Mesothelial cell of epicardium (in vitro differentiated cells): ENCODE data around the gene GRB10. TPM values are rescaled to one million over a fixed set of nuclear protein-coding genes. Genes with fewer than 3 reads are reported as not detected.
A peak's percentile ranks its signal among the peaks of the same experiment; 100 is the strongest.

ENCODE experiments used
- DNase-seq, 2 experiments: peaks; one replicate each; pipeline ENCODE4 v3.0.0; 2021; ENCODE audit warnings: low spot score in 2 of 2; ENCODE audit not compliant: unreplicated experiment in 2 of 2
- H3K27ac Mint-ChIP-seq: 2 replicates; pipeline ENCODE4 v1.8.0; 2021; ENCODE audit warnings: mixed read lengths
- H3K27me3 Mint-ChIP-seq: 2 replicates; pipeline ENCODE4 v1.8.0; 2021; ENCODE audit warnings: low read depth, mixed read lengths
- H3K36me3 Mint-ChIP-seq: 2 replicates; pipeline ENCODE4 v1.8.0; 2021; ENCODE audit warnings: mixed read lengths
- H3K4me1 Mint-ChIP-seq: 2 replicates; pipeline ENCODE4 v1.8.0; 2021; ENCODE audit warnings: mixed read lengths
- H3K4me3 Mint-ChIP-seq: 2 replicates; pipeline ENCODE4 v1.8.0; 2021; ENCODE audit warnings: mild to moderate bottlenecking, moderate library complexity, mixed read lengths
- H3K9me3 Mint-ChIP-seq: 2 replicates; pipeline ENCODE4 v1.8.0; 2021; ENCODE audit warnings: mixed read lengths
- CTCF ChIP-seq: fragments of 200-600 bp; sonication (generic); IDR thresholded peaks from one replicate; pipeline ENCODE4 v1.5.0; 2021; ENCODE audit warnings: antibody characterized with exemption; ENCODE audit not compliant: unreplicated experiment
- total RNA-seq: library from RNA; stranded (reverse); gene quantifications from 3 replicates; pipeline ENCODE4 v1.2.1, GENCODE V29; 2021

The GRB10 gene
- total RNA-seq, 1 donor from 2014 or later: 59.2 TPM

- Mint-ChIP-seq H3K4me1 (peaks cover 21% of the 10 kb centered on the region), H3K4me3 (peak overlapping the region; percentile 85), H3K27ac (no peak overlapping the region), H3K36me3 (peaks cover 17% of the 10 kb centered on the region), H3K27me3 (peaks cover 41% of the 10 kb centered on the region), H3K9me3 (peaks cover 10% of the 10 kb centered on the region)
- no peak for DNase-seq
- TF ChIP-seq CTCF: no peak
Observed at GRCh38 chr7:50790381-50790780, 7.7 kb upstream of the GRB10 start.

DNA sequence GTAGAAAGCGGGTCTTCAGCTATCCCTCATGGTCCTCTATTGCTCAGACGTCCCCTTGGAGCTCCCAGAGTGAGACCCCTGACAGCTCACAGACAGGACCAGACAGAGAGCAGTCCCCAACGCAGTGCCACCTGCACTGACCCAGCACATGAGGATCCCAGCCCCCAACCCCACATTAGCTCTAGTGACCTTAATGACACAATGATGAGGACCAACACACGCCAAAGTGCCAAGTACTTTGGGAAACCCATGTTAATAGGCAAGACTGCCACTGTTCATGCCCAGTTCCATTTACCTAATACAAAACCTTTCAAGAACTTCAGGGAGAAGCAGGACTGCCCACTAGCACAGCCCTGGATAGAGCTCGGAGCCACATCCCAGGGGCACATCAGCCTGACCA, 5.7 kb upstream of the GRB10 start:
- Mint-ChIP-seq H3K4me1 (peaks cover 21% of the 10 kb centered on the region), H3K27me3 (peaks cover 39% of the 10 kb centered on the region), H3K27ac (no peak overlapping the region), H3K4me3 (no peak overlapping the region), H3K9me3 (peaks cover 10% of the 10 kb centered on the region), H3K36me3 (peaks cover 21% of the 10 kb centered on the region)
- no peak for DNase-seq
- no peak for TF ChIP-seq CTCF

DNA sequence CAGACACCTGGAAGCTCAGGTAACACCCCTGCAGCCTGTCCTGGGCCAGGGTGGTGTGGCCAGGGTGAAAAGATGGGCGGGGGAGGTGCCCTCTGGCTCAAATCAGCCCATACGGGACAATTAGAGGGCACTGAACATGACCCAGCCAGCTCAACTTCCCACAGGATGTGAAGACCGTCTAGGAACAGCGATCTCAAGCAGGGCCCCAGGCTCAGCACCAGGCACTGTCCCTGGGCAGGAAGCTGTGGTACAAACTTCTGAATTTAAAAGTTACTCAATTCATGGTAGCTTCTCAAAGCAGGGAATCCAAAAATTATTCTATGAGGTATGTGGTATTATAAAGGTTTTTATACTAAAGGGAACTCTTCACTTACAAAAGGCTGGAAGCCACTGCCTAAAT, 5.1 kb upstream of the GRB10 start:
- H3K36me3 Mint-ChIP-seq: peaks cover 22% of the 10 kb centered on the region

GRCh38 chr7:50785346-50785745, 2.6 kb upstream of the GRB10 start:
- no peak overlapping the region for H3K4me3 Mint-ChIP-seq
- H3K4me1 Mint-ChIP-seq: peaks cover 11% of the 10 kb centered on the region
- peaks cover 46% of the 10 kb centered on the region for H3K27me3 Mint-ChIP-seq
- peaks cover 10% of the 10 kb centered on the region for H3K9me3 Mint-ChIP-seq
- no peak for TF ChIP-seq CTCF
- no peak for DNase-seq
- peaks cover 22% of the 10 kb centered on the region for H3K36me3 Mint-ChIP-seq
- H3K27ac Mint-ChIP-seq: no peak overlapping the region

More for the DNA sequence above, 5.1 kb upstream of the GRB10 start:
- peaks cover 25% of the 10 kb centered on the region for H3K4me1 Mint-ChIP-seq
- H3K9me3 Mint-ChIP-seq: peaks cover 10% of the 10 kb centered on the region
- no peak overlapping the region for H3K27ac Mint-ChIP-seq
- H3K27me3 Mint-ChIP-seq: peaks cover 44% of the 10 kb centered on the region
- TF ChIP-seq CTCF: no peak
- H3K4me3 Mint-ChIP-seq: no peak overlapping the region
- no peak for DNase-seq

GRCh38 chr7:50783801-50784507, 1.3 kb upstream of the GRB10 start:
- H3K27ac Mint-ChIP-seq: no peak overlapping the region
- peaks cover 19% of the 10 kb centered on the region for H3K36me3 Mint-ChIP-seq
- no peak for TF ChIP-seq CTCF
- peaks cover 47% of the 10 kb centered on the region for H3K27me3 Mint-ChIP-seq
- no peak for DNase-seq
- peaks cover 9% of the 10 kb centered on the region for H3K4me1 Mint-ChIP-seq
- peaks cover 10% of the 10 kb centered on the region for H3K9me3 Mint-ChIP-seq
- no peak overlapping the region for H3K4me3 Mint-ChIP-seq
